ENCODE data around the gene OR5K2. TPM values are rescaled to one million over a fixed set of nuclear protein-coding genes. Genes with fewer than 3 reads are reported as not detected.

OR5K2 gene
- not detected in 2 replicates for total RNA-seq (2014; rRNA removed; shearing (Covaris generic))

- DNase-seq (ENCODE audit: low read depth), result no peak
Measured at GRCh38 chr3:98497381-98497780, at the start of gene OR5K2. OR5K2 (plus strand) TSS chr3:98497681; CDS start chr3:98497681, 0 bp downstream.

DNA sequence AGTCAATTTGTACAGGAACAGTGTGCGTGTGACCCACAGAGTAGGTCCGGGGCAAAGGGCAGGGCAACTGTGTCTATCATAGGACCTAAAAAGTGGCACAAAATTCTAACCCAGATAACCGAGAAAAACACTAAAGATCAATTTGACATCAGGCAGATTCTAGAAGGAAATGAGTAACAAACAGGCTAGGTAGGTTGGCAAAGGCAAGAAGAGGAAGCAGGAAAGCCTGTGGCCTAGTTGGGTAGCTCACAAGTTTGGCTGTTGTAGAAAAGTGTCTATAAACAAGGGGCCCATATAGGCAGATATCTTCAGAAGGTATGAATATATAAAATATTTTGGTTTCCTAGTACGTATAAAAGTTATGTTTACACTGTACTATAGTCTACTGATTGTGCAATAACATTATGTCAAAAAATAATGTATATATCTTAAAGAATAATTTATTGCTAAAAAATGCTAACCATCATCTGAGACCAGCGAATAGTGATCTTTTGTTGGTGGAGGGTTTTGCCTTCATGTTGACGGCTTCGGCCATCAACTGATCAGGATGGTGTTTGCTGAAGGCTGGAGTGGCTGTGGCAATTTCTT is 47.8 kb upstream of the OR5K2 start:
- DNase-seq (ENCODE audit: low read depth), result no peak

DNA sequence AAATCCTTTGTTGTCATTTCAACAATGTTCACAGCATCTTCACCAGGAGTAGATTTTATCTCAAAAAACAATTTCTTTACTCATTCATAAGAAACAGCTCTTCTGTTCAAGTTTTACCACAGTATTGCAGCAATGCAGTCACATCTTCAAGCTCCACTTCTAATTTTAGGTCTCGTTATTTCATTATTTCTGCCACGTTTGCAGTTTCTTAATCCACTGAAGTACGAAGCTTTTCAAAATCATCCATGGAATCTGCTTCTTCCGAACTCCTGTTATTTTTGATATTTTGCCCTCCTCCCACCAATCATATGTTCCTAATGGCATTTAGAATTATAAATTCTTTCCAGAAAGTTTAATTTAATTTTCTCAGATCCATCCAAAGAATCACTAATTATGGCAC is 47.1 kb upstream of the OR5K2 start:
- no peak for DNase-seq (ENCODE audit: low read depth)

DNA sequence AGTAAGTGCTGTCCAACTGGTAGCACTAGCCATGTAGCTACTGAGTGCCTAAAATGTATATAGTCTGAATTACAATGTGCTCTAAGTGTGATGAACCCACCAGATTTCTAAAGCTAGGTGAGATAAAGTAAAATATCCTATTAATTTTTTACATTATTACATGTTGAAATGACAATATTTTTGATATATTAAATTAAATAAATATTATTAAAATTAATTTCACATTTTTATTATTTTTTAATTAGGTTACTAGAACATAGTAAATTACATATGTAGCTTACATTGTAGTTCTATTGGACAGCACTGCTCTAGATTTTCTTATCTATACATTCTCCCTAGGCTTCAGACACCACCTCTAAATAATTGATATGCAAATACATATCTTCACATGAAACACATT is 43.7 kb upstream of the OR5K2 start:
- no peak for DNase-seq (ENCODE audit: low read depth)

- DNase-seq (ENCODE audit: low read depth), result no peak
Measured at GRCh38 chr3:98454929-98455328, 42.6 kb upstream of the OR5K2 start.

- DNase-seq (ENCODE audit: low read depth), result no peak
Measured at GRCh38 chr3:98457543-98457942, 39.9 kb upstream of the OR5K2 start.

DNA sequence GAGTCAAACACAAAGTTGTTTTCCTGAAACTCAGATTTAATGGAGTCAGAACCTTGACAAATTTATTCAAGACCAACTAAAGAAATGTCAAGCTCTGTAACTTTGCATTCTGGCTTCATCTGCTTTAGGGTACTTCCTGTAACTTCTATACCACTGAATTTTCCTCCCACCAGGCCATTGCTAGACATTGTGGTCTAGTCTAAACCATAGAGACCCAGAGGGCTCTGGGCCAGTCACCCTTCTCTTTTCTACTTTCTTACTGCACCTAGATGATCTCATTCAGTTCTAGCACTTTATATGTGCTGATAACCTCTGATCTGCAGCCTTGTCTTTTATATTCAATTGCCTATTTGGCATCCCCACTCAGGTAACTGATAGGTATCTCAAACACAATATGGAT is 37.3 kb upstream of the OR5K2 start:
- DNase-seq (ENCODE audit: low read depth), result no peak

GRCh38 chr3:98462901-98463300 is 34.6 kb upstream of the OR5K2 start, which contains the start of gene OR5K1:
OR5K1 (plus strand) TSS chr3:98463201; CDS start chr3:98469577, 6,376 bp downstream.
- DNase-seq (ENCODE audit: low read depth), result no peak

GRCh38 chr3:98482717-98483482 is 14.6 kb upstream of the OR5K2 start:
- DNase-seq (ENCODE audit: low read depth), result no peak

- DNase-seq (ENCODE audit: low read depth), result no peak
Measured at GRCh38 chr3:98483626-98484025, 13.9 kb upstream of the OR5K2 start.

DNA sequence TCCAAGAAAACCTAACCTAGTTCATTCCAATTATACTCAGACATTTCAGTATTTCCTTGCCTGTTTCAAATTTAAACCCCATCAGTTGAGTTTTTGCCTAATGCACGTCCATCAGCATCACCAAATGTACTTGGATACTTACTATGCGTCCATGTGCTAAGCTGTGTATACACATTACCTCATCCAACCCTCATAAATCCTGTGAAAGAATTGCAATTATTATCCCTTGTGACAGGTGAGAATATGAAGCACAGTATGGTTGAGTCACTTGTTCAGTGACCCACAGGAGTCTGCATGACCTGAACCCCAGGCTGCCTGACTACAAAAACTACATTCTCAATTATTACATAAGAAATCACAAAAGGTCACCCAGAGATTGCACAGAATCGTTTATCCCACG is 2.5 kb downstream of the OR5K2 start:
- DNase-seq (ENCODE audit: low read depth), result no peak

GRCh38 chr3:98501270-98501669 is 3.8 kb downstream of the OR5K2 start:
- no peak for DNase-seq (ENCODE audit: low read depth)

- DNase-seq (ENCODE audit: low read depth), result no peak
Measured at GRCh38 chr3:98501863-98502576, 4.5 kb downstream of the OR5K2 start.

- no peak for DNase-seq (ENCODE audit: low read depth)
Measured at GRCh38 chr3:98504539-98504938, 7.1 kb downstream of the OR5K2 start.

- no peak for DNase-seq (ENCODE audit: low read depth)
Measured at GRCh38 chr3:98508582-98508981, 11.1 kb downstream of the OR5K2 start.

DNA sequence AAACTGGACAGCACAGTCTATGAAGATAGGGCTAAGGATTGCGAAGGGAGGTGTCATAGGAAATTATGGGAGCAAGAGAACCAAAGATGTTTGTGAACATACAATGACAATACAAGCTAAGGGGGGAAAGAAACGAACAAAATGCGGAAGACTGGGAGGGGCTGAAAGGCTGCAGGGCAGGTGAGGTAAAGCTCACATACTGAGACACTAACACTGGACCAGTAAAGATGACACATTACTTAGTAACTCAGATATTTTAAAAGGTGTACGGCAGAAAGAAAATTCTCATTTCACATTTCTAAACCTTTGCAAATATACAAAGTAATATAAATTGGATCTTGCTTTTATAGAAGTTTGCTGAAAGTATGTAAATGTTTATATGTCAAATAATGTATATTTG is 15.1 kb downstream of the OR5K2 start:
- DNase-seq (ENCODE audit: low read depth), result no peak

GRCh38 chr3:98513091-98513511 is 15.6 kb downstream of the OR5K2 start:
- peak; percentile 77 for DNase-seq (ENCODE audit: low read depth)

- no peak for DNase-seq (ENCODE audit: low read depth)
Measured at GRCh38 chr3:98513736-98514135, 16.3 kb downstream of the OR5K2 start.

GRCh38 chr3:98514948-98515347 is 17.5 kb downstream of the OR5K2 start:
- DNase-seq (ENCODE audit: low read depth), result no peak

DNA sequence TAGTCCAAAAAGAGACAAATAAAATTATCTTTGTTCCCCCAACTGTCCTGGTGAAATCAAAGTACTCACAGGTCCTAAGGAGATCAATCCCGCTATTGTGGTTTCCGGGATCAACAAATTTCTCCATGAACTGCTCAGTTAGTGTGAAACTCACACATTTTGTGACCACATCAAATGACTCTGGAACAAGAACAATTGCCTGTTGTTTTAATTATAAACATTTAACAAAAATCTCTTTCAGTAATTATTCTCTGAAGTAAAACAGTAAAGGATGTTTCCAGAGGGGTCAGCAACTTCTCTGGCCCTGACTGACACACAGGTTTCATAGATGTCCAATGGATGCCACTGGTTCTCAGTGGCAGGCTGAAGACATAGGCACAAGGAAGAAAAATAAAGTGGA is 21.3 kb downstream of the OR5K2 start:
- no peak for DNase-seq (ENCODE audit: low read depth)

DNA sequence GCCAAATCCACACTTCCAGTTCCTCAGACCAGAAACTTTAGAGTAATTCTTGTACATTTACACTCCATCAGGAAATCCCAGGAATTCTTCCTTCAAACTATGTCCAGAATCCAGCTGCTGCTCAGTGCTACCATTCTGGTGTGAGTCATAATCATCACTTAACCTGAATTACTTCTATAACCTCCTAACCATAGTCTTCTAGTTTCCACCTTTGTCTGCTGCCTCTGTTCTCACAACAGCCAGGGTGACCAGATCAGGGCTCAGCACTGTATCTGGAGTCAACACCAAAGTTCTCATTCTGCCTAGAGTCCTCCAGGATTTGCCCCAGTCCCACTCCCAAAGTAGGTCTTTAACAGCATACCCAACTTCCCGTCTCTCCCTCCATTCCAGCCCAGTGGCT is 21.9 kb downstream of the OR5K2 start:
- DNase-seq (ENCODE audit: low read depth), result peak; percentile 12

GRCh38 chr3:98521897-98522543 is 24.5 kb downstream of the OR5K2 start:
- DNase-seq (ENCODE audit: low read depth), result peak; percentile 71
